Lower leg skin (tissue), 4 donors: ENCODE measurements around the gene SLC2A5. TPM values are rescaled to one million over a fixed set of nuclear protein-coding genes. Genes with fewer than 3 reads are reported as not detected.

Source experiments
- DNase-seq, 2 donors: peaks; one replicate each; pipeline ENCODE4 v3.0.0-alpha.2; 2019; ENCODE audit warnings: low spot score in 2 of 2
- H3K4me3 ChIP-seq: fragments of 200-600 bp; sonication (generic); 2 replicates; pipeline ENCODE4 v1.5.1; 2017; ENCODE audit warnings: mild to moderate bottlenecking, low read depth; ENCODE audit not compliant: poor library complexity, severe bottlenecking
- POLR2A ChIP-seq, 2 donors: fragments of 450-650 bp; IDR thresholded peaks; one replicate each; pipeline ENCODE4 v1.6.1; 2016 to 2017; ENCODE audit warnings: antibody characterized with exemption in 2 of 2, mild to moderate bottlenecking in 1 of 2, moderate library complexity in 1 of 2
- WGBS, 2 donors: methylation state at CpG; one replicate each; pipeline ENCODE4 v1.1.5; 2018; 5-methylcytosine and 5-hydroxymethylcytosine counted together
- intact Hi-C: fragments of 100-400 bp; cut with DNase I; formaldehyde crosslinking; loops from one replicate; pipeline ENCODE4 v1.15.0; 2023; ENCODE audit warnings: low total_unique reads
- total RNA-seq, 4 donors: library from RNA; depleted of rRNA; stranded (reverse); fragments of >200 nt; gene quantifications; one replicate each; pipeline ENCODE4 v1.1.0, GENCODE V29; 2016
- TF ChIP-seq, protein P1 (sequence below), 3 donors: fragments of 450-650 bp; IDR thresholded peaks; one replicate each; pipeline ENCODE4 v1.5.1; 2016; ENCODE audit warnings: antibody characterized with exemption in 3 of 3, mild to moderate bottlenecking in 3 of 3, moderate library complexity in 2 of 3

The SLC2A5 gene
- total RNA-seq, 4 donors from 2014 or later: 0.21 to 3.4 (median 1.9) TPM

DNA sequence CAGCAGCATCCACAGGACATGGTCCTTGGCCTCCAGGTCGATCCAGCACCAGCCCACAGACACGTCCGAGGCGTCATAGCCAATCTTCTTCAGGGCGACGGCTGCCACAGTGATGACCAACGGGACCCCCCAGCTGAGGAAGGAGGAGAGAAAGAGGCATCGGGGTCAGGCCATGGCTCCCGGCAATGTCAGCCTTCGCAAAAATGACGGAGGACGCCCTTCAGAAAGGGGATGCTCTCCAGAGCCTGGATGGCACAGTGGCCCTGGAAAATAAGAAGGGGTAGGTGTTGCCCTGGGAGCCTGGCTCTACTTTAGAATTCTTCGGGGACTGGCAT, 41.9 kb upstream of the SLC2A5 start:
- intact Hi-C loops: loop anchor here (5.0 kb wide), 1 partner anchor 86 kb away; no protein-coding TSS in a partner anchor
- H3K4me3 ChIP-seq: no peak overlapping the region
- TF ChIP-seq POLR2A (IDR thresholded peaks at IDR 0.05): no peak
- TF ChIP-seq, protein P1, sequence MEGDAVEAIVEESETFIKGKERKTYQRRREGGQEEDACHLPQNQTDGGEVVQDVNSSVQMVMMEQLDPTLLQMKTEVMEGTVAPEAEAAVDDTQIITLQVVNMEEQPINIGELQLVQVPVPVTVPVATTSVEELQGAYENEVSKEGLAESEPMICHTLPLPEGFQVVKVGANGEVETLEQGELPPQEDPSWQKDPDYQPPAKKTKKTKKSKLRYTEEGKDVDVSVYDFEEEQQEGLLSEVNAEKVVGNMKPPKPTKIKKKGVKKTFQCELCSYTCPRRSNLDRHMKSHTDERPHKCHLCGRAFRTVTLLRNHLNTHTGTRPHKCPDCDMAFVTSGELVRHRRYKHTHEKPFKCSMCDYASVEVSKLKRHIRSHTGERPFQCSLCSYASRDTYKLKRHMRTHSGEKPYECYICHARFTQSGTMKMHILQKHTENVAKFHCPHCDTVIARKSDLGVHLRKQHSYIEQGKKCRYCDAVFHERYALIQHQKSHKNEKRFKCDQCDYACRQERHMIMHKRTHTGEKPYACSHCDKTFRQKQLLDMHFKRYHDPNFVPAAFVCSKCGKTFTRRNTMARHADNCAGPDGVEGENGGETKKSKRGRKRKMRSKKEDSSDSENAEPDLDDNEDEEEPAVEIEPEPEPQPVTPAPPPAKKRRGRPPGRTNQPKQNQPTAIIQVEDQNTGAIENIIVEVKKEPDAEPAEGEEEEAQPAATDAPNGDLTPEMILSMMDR (IDR thresholded peaks at IDR 0.05): no peak

DNA sequence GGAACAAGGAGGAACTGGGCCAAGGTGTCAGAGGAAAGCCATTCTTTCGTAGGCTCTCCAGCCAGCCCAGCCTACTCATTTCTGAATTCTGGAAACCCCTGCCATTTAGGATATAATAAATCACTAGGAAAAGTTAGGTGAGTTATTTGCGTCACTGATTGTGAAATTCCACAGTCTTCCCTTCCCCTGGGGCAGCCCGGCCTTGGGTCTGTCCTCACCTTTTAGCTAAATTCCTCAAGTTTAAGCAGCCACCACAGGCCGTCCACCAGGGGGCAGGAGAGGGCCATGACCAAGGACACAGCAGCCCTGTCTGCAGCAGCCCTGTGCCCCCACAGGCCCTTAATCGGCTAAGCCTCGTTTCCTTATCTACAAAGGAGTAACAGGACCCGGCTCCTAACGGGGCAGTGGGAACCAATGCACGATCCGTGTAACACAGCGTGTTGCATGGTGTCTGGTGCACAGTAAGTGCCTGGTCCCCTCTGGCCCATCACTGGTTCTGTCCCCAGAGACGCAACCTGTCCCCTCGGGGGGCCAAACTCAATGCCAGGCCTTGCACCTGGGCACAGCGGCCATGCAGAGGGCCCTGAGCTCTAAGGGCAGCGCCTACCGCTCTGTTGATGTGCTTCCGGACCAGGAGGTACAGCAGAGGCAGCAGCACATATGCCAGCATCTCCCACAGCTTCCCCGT, 41.4 kb upstream of the SLC2A5 start:
- H3K4me3 ChIP-seq: no peak overlapping the region
- TF ChIP-seq, protein P1 (IDR thresholded peaks at IDR 0.05): peak in 2 of 3 donors; percentile 73 to 82
- TF ChIP-seq POLR2A (IDR thresholded peaks at IDR 0.05): no peak
- intact Hi-C loops: loop anchor here (5.0 kb wide), 1 partner anchor 86 kb away; no protein-coding TSS in a partner anchor
- WGBS, 2 donors: 37 to 43% methylated on average over 16 to 18 of the region's 18 CpGs
- DNase-seq: peak; percentile 81 to 97

More for the DNA sequence above, 41.9 kb upstream of the SLC2A5 start:
- WGBS, 2 donors: 93 to 97% methylated on average over 13 of the region's 13 CpGs
- DNase-seq: no peak

DNA sequence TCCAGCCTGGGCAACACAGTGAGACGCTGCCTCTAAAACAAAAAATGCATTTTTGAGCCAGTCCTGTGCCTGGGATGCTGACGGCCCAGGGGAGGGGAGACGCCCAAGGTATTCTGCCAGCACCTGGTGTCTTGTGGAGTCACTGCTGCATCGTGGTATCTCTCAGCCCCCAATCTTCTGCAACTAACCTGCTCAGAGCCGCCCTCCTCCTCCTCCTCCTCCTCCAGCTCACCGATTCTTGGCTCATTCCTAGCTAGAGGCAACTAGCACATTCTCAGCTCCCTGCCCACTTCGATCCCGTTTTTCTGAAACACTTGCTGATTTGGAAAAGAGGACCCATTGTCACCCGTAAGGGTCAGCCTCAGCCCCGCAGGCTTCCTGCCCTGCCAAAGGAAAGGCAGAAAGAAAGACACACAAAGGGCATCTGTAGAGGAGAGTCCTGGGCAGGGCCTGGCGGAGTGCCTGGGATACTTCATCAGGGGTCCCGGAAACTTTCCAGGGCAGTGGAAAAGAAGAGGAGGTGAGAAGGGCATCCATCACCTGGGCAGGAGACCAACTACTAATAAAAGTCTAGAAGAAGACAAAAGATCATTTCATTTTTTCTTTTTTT, 38.7 kb upstream of the SLC2A5 start:
- DNase-seq: no peak
- no peak overlapping the region for H3K4me3 ChIP-seq
- intact Hi-C loops: loop anchor here (5.0 to 10.0 kb wide), 3 partner anchors 79 to 193 kb away; no protein-coding TSS in a partner anchor
- 86% methylated on average over 12 of the region's 12 CpGs for WGBS, 2 donors
- no peak for TF ChIP-seq POLR2A (IDR thresholded peaks at IDR 0.05)
- TF ChIP-seq, protein P1 (IDR thresholded peaks at IDR 0.05): no peak

GRCh38 chr1:9107136-9107535, 37.7 kb upstream of the SLC2A5 start:
- no peak for DNase-seq
- WGBS, 2 donors: 36 to 38% methylated on average over 4 of the region's 4 CpGs
- intact Hi-C loops: loop anchor here (5.0 to 10.0 kb wide), 3 partner anchors 80 to 192 kb away; no protein-coding TSS in a partner anchor
- H3K4me3 ChIP-seq: no peak overlapping the region
- TF ChIP-seq, protein P1 (IDR thresholded peaks at IDR 0.05): no peak
- no peak for TF ChIP-seq POLR2A (IDR thresholded peaks at IDR 0.05)

GRCh38 chr1:9106286-9106685, 36.9 kb upstream of the SLC2A5 start:
- intact Hi-C loops: loop anchor here (5.0 to 10.0 kb wide), 3 partner anchors 81 to 191 kb away; no protein-coding TSS in a partner anchor
- TF ChIP-seq POLR2A (IDR thresholded peaks at IDR 0.05): no peak
- TF ChIP-seq, protein P1 (IDR thresholded peaks at IDR 0.05): no peak
- no peak overlapping the region for H3K4me3 ChIP-seq

More at GRCh38 chr1:9106286-9106685, 36.9 kb upstream of the SLC2A5 start:
- DNase-seq: no peak
- 93 to 96% methylated on average over 13 to 14 of the region's 14 CpGs for WGBS, 2 donors
